Measurements from ENCODE around the gene SLC7A5. TPM values are rescaled to one million over a fixed set of nuclear protein-coding genes. Genes with fewer than 3 reads are reported as not detected.

SLC7A5 gene
- total and polyA plus RNA-seq, 2 of the 13 experiments (the other 11 are each of a cell fraction or from before 2014, with no cell fraction given): 79.6 to 155 TPM

GRCh38 chr16:87824016-87824990 lies 45.0 kb downstream of the SLC7A5 start:
- Histone ChIP-seq H3K4me1 (ENCODE audit: insufficient read depth, low read length) (peaks cover 83% of the 10 kb centered on the region), H3K4me3 (replicated peaks in 1 of 3; ENCODE audit: insufficient read depth in 1 of 3, low read depth in 2 of 3, low read length in 3 of 3) (no peak overlapping the region), H3K9ac (ENCODE audit: insufficient read depth, low read depth, low read length) (no peak overlapping the region), H3K4me2 (ENCODE audit: low read depth, low read length) (no peak overlapping the region), H3K27me3 (ENCODE audit: control insufficient read depth in 1 of 2, insufficient read depth in 2 of 2, low read length in 2 of 2) (peaks cover 10 to 57% of the 10 kb centered on the region in 2 experiments), H4K20me1 (ENCODE audit: insufficient read depth, low read length) (no peaks in the 10 kb centered on the region), H3K36me3 (replicated peaks in 1 of 2; ENCODE audit: control insufficient read depth in 1 of 2, insufficient read depth in 2 of 2, low read length in 2 of 2) (no peaks in the 10 kb centered on the region), H3K79me2 (ENCODE audit: insufficient read depth, low read length) (no peaks in the 10 kb centered on the region), H3K27ac (ENCODE audit: extremely low read length, insufficient read depth, low read length) (no peak overlapping the region), H2AFZ (ENCODE audit: low read length) (no peak overlapping the region), H3K9me3 (ENCODE audit: low read length) (no peaks in the 10 kb centered on the region)
- DNase-seq (ENCODE audit: low spot score): no peak
- POLR2A ChIA-PET: interaction anchor here (0.8 to 2.5 kb wide), 6 partner anchors 15 to 44 kb away, joined by 3 to 10 read pairs (median 5); no protein-coding TSS in a partner anchor
- FAIRE-seq: no peak
- ATAC-seq: peak; percentile 4
- no TSS peak for BruUV-seq (replicated peaks)
- CTCF ChIA-PET (ENCODE audit: low intra/inter-chr PET ratio, low total read pairs): no interaction called here
- in situ Hi-C loops (cut with HindIII; ENCODE audit: extremely low pct_ligation_motif_present, low pct_unique_long_range_greater_than_20kb) (no loop called here), intact Hi-C loops (cut with micrococcal nuclease; ENCODE audit: unreplicated experiment) (no loop called here)
- no peak for TF ChIP-seq ZNF674 (CRISPR knock-in tag; IDR thresholded peaks at IDR 0.05; ENCODE audit: low read depth)
- no peak for TF ChIP-seq AKAP8 (CRISPR knock-in tag; IDR thresholded peaks at IDR 0.05)
- TF ChIP-seq USF2 (IDR thresholded peaks at IDR 0.05; ENCODE audit: low read depth, low read length): no peak
- TF ChIP-seq USF2 (CRISPR knock-in tag; IDR thresholded peaks at IDR 0.05; ENCODE audit: borderline replicate concordance): no peak
- no peak for TF ChIP-seq SOX5 (CRISPR knock-in tag; IDR thresholded peaks at IDR 0.05; ENCODE audit: borderline replicate concordance)
- TF ChIP-seq PRDM15 (CRISPR knock-in tag; IDR thresholded peaks at IDR 0.05): no peak
- TF ChIP-seq FOXK1 (CRISPR knock-in tag; IDR thresholded peaks at IDR 0.05; ENCODE audit: borderline replicate concordance, low read depth): no peak
- TF ChIP-seq HDAC2 (CRISPR knock-in tag; IDR thresholded peaks at IDR 0.05): no peak
- no peak for TF ChIP-seq HNRNPL (IDR thresholded peaks at IDR 0.05; ENCODE audit: low read depth, low read length)
- no peak for TF ChIP-seq ZNF383 (CRISPR knock-in tag; IDR thresholded peaks at IDR 0.05; ENCODE audit: borderline replicate concordance)
- no peak for TF ChIP-seq ZNF746 (CRISPR knock-in tag; IDR thresholded peaks at IDR 0.05)
- WGBS (ENCODE audit: low lambda C conversion rate): 35% methylated on average over 11 of the region's 19 CpGs
